H1 (cell line): Measurements from ENCODE around the gene C20orf96. TPM values are rescaled to one million over a fixed set of nuclear protein-coding genes. Genes with fewer than 3 reads are reported as not detected.

Experiments used
- BACH1 ChIP-seq: IDR thresholded peaks from 2 replicates; pipeline ENCODE4 v1.6.1; 2012; ENCODE audit warnings: low read length, improper control_type of control experiment
- CBX5 ChIP-seq: fragments of 300-800, 300-1000 bp; sonication (generic); IDR thresholded peaks from 2 replicates; pipeline ENCODE4 v1.7.1; 2016; ENCODE audit warnings: antibody characterized with exemption, low read length, low read depth
- CTBP2 ChIP-seq: IDR thresholded peaks from 2 replicates; pipeline ENCODE4 v1.7.0; 2011; ENCODE audit warnings: borderline replicate concordance, mild to moderate bottlenecking, moderate library complexity, mixed read lengths, low read length; ENCODE audit not compliant: insufficient read depth, insufficient read length
- EP300 ChIP-seq, 2 experiments: IDR thresholded peaks; 1 replicate in 1 of 2; 2 replicates in 1 of 2; pipeline ENCODE4 v1.6.1; 2011 to 2012; ENCODE audit warnings: low read depth in 2 of 2, low read length in 2 of 2, mild to moderate bottlenecking in 2 of 2, borderline replicate concordance in 1 of 2, inconsistent platforms in 1 of 2, moderate library complexity in 1 of 2
- MAX ChIP-seq: IDR thresholded peaks from 2 replicates; pipeline ENCODE4 v1.6.1; 2012; ENCODE audit warnings: inconsistent platforms
- NANOG ChIP-seq: IDR thresholded peaks from 2 replicates; pipeline ENCODE4 v1.6.1; 2011; ENCODE audit warnings: low read length, low read depth, mild to moderate bottlenecking, inconsistent platforms; ENCODE audit not compliant: insufficient read depth, poor library complexity, severe bottlenecking
- TBP ChIP-seq: IDR thresholded peaks from 2 replicates; pipeline ENCODE4 v1.6.1; 2011; ENCODE audit warnings: low read depth, low read length, improper control_type of control experiment
- polyA plus RNA-seq, 7 experiments: library from polyadenylated mRNA; depleted of rRNA in 3 of 7; stranded (reverse) in 5 of 7; unstranded in 2 of 7; fragments of >200 nt in 5 of 7; fragments of 200-250 nt in 2 of 7; gene quantifications; 1 replicate in 5 of 7; 2 replicates in 1 of 7; 4 replicates in 1 of 7; pipeline versions ENCODE4 v1.2.1 to v1.2.3, GENCODE V29; 2011 to 2013; ENCODE audit warnings: missing spikeins in 2 of 7, mixed read lengths in 2 of 7
- total RNA-seq: library from RNA; stranded (reverse); fragmentation: NEBNext Ultra II Directional; extraction: Animal tissue kit (Norgen Biotek cat#: 25700); gene quantifications from 2 replicates; pipeline ENCODE4 v1.2.1, GENCODE V29; 2021

The C20orf96 gene
- total and polyA plus RNA-seq, 2 of the 8 experiments (the other 6 are each of a cell fraction or from before 2014, with no cell fraction given) = 19.2 to 21.0 TPM

- TF ChIP-seq CTBP2 (no peak), EP300 (IDR thresholded peaks at IDR 0.05; ENCODE audit: borderline replicate concordance in 1 of 2, low read depth in 2 of 2, low read length in 2 of 2) (no peak), CBX5 (no peak), TBP (no peak), MAX (no peak), BACH1 (no peak), NANOG (no peak)
Measured at GRCh38 chr20:221258-221830, 69.2 kb downstream of the C20orf96 start (continued).

Other genes with a start within 250 kb of the C20orf96 start
- gene DEFB125, start 203.1 kb downstream of the C20orf96 start, total RNA-seq = not detected in 2 replicates
- gene DEFB125, start 203.1 kb downstream of the C20orf96 start, polyA plus RNA-seq (2011; rRNA removed) = not detected in 2 replicates
- gene DEFB126, start 148.2 kb downstream of the C20orf96 start, total RNA-seq = not detected in 2 replicates
- gene DEFB126, start 148.2 kb downstream of the C20orf96 start, polyA plus RNA-seq (2011; rRNA removed) = not detected in 2 replicates
- not detected in 2 replicates for gene DEFB127, start 133.3 kb downstream of the C20orf96 start, total RNA-seq
- gene DEFB127, start 133.3 kb downstream of the C20orf96 start, polyA plus RNA-seq (2011; rRNA removed) = not detected in 2 replicates
- not detected in 2 replicates for gene DEFB128, start 101.0 kb downstream of the C20orf96 start, total RNA-seq
- gene DEFB128, start 101.0 kb downstream of the C20orf96 start, polyA plus RNA-seq (2011; rRNA removed) = not detected in 2 replicates
- gene DEFB129, start 63.5 kb downstream of the C20orf96 start, total RNA-seq = not detected in 2 replicates
- not detected in 2 replicates for gene DEFB129, start 63.5 kb downstream of the C20orf96 start, polyA plus RNA-seq (2011; rRNA removed)
- gene DEFB132, start 33.0 kb downstream of the C20orf96 start, total RNA-seq = not detected in 2 replicates
- not detected in 2 replicates for gene DEFB132, start 33.0 kb downstream of the C20orf96 start, polyA plus RNA-seq (2011; rRNA removed)
- 52.4 and 54.0 TPM in 2 replicates for gene ZCCHC3, start 6.8 kb upstream of the C20orf96 start, total RNA-seq
- 33.7 and 34.0 TPM in 2 replicates for gene ZCCHC3, start 6.8 kb upstream of the C20orf96 start, polyA plus RNA-seq (2011; rRNA removed)
- gene SOX12, start 34.8 kb upstream of the C20orf96 start, total RNA-seq = 63.0 and 66.1 TPM in 2 replicates
- 6.4 and 14.4 TPM in 2 replicates for gene SOX12, start 34.8 kb upstream of the C20orf96 start, polyA plus RNA-seq (2011; rRNA removed)
- 15.0 and 19.4 TPM in 2 replicates for gene NRSN2, start 56.4 kb upstream of the C20orf96 start, total RNA-seq
- gene NRSN2, start 56.4 kb upstream of the C20orf96 start, polyA plus RNA-seq (2011; rRNA removed) = 33.3 and 41.9 TPM in 2 replicates
- 9.0 and 10.1 TPM in 2 replicates for gene TRIB3, start 90.0 kb upstream of the C20orf96 start, total RNA-seq
- gene TRIB3, start 90.0 kb upstream of the C20orf96 start, polyA plus RNA-seq (2011; rRNA removed) = 17.1 and 30.0 TPM in 2 replicates
- gene RBCK1, start 117.5 kb upstream of the C20orf96 start, total RNA-seq = 48.7 and 54.7 TPM in 2 replicates
- 43.1 and 60.1 TPM in 2 replicates for gene RBCK1, start 117.5 kb upstream of the C20orf96 start, polyA plus RNA-seq (2011; rRNA removed)
- 16.2 and 17.1 TPM in 2 replicates for gene TBC1D20, start 171.8 kb upstream of the C20orf96 start, total RNA-seq
- 14.5 and 17.4 TPM in 2 replicates for gene TBC1D20, start 171.8 kb upstream of the C20orf96 start, polyA plus RNA-seq (2011; rRNA removed)